Endothelial cell (in vitro differentiated cells): ENCODE results near the gene PLIN5. TPM values are rescaled to one million over a fixed set of nuclear protein-coding genes. Genes with fewer than 3 reads are reported as not detected.

ENCODE experiments used
- DNase-seq: peaks from one replicate; pipeline ENCODE4 v3.0.0; 2021; ENCODE audit warnings: low spot score
- H3K27ac Mint-ChIP-seq: one replicate; pipeline ENCODE4 v1.8.0; 2021; ENCODE audit warnings: mixed read lengths, inconsistent platforms; ENCODE audit not compliant: unreplicated experiment
- H3K27me3 Mint-ChIP-seq: one replicate; pipeline ENCODE4 v1.8.0; 2021; ENCODE audit warnings: mild to moderate bottlenecking, moderate library complexity, mixed read lengths, inconsistent platforms; ENCODE audit not compliant: unreplicated experiment
- H3K36me3 Mint-ChIP-seq: one replicate; pipeline ENCODE4 v1.8.0; 2021; ENCODE audit warnings: mild to moderate bottlenecking, low read depth, mixed read lengths, inconsistent platforms; ENCODE audit not compliant: unreplicated experiment
- H3K4me1 Mint-ChIP-seq: one replicate; pipeline ENCODE4 v1.8.0; 2021; ENCODE audit warnings: mild to moderate bottlenecking, mixed read lengths, inconsistent platforms; ENCODE audit not compliant: unreplicated experiment
- H3K4me3 Mint-ChIP-seq: one replicate; pipeline ENCODE4 v1.8.0; 2021; ENCODE audit warnings: mild to moderate bottlenecking, mixed read lengths, inconsistent platforms; ENCODE audit not compliant: unreplicated experiment
- H3K9me3 Mint-ChIP-seq: one replicate; pipeline ENCODE4 v1.8.0; 2021; ENCODE audit warnings: mixed read lengths, inconsistent platforms; ENCODE audit not compliant: unreplicated experiment
- total RNA-seq: library from RNA; stranded (reverse); fragmentation: NEBNext Ultra II Directional; extraction: Animal tissue kit (Norgen Biotek cat#: 25700); gene quantifications from one replicate; pipeline ENCODE4 v1.2.1, GENCODE V29; 2021; ENCODE audit not compliant: unreplicated experiment
- TF ChIP-seq, protein P1 (sequence below): fragments of 200-600 bp; sonication (generic); IDR thresholded peaks from one replicate; pipeline ENCODE4 v1.5.0; 2021; ENCODE audit warnings: antibody characterized with exemption; ENCODE audit not compliant: unreplicated experiment

PLIN5 gene
- total RNA-seq, 1 donor from 2014 or later, result 0.64 TPM

DNA sequence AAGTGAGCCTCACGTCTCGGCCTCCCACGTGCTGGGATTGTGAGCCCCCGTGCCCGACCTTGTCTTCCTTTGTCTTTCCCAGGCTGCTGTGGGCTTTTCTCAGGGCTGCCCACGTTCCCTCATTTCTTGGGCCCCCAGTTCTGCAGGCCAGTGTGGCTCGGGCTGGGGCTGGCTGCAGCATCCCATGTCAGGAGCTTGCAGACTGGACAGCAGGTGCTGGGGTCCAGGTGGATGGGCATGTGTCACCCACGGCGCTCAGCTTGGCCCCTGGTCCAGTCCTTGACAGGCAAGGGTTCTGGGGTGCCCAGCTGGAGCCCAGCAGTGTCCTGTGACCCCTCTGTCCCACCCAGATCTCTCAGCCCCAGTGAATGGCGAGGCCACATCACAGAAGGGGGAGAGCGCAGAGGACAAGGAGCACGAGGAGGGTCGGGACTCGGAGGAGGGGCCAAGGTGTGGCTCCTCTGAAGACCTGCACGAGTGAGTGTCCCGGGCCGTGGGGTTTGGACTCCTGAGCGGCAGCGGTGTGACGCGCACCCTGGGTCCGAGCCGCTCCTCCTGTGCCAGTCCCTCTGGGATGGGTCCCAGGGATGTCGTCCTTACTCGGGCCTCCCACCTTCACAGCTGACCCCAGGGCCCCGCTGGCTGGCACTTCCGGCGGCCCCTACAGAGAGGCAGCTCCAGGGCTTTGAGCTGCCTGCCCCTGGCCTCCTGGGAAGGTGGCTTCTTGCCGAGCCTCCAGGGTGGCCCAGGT, 34.0 kb downstream of the PLIN5 start:
- Mint-ChIP-seq H3K4me1 (no peaks in the 10 kb centered on the region), H3K27me3 (peaks cover 12% of the 10 kb centered on the region), H3K27ac (no peak overlapping the region), H3K4me3 (no peak overlapping the region), H3K9me3 (no peaks in the 10 kb centered on the region), H3K36me3 (peaks cover 14% of the 10 kb centered on the region)
- TF ChIP-seq, protein P1, sequence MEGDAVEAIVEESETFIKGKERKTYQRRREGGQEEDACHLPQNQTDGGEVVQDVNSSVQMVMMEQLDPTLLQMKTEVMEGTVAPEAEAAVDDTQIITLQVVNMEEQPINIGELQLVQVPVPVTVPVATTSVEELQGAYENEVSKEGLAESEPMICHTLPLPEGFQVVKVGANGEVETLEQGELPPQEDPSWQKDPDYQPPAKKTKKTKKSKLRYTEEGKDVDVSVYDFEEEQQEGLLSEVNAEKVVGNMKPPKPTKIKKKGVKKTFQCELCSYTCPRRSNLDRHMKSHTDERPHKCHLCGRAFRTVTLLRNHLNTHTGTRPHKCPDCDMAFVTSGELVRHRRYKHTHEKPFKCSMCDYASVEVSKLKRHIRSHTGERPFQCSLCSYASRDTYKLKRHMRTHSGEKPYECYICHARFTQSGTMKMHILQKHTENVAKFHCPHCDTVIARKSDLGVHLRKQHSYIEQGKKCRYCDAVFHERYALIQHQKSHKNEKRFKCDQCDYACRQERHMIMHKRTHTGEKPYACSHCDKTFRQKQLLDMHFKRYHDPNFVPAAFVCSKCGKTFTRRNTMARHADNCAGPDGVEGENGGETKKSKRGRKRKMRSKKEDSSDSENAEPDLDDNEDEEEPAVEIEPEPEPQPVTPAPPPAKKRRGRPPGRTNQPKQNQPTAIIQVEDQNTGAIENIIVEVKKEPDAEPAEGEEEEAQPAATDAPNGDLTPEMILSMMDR, result no peak
- no peak for DNase-seq

- H3K4me1 Mint-ChIP-seq, result no peaks in the 10 kb centered on the region
- DNase-seq, result no peak
- no peak overlapping the region for H3K4me3 Mint-ChIP-seq
- H3K27ac Mint-ChIP-seq, result no peak overlapping the region
- H3K27me3 Mint-ChIP-seq, result peaks cover 10% of the 10 kb centered on the region
- TF ChIP-seq, protein P1, result no peak
- peaks cover 8% of the 10 kb centered on the region for H3K36me3 Mint-ChIP-seq
- H3K9me3 Mint-ChIP-seq, result no peaks in the 10 kb centered on the region
These were observed 35.2 kb downstream of the PLIN5 start for GRCh38 chr19:4499855-4500254.

DNA sequence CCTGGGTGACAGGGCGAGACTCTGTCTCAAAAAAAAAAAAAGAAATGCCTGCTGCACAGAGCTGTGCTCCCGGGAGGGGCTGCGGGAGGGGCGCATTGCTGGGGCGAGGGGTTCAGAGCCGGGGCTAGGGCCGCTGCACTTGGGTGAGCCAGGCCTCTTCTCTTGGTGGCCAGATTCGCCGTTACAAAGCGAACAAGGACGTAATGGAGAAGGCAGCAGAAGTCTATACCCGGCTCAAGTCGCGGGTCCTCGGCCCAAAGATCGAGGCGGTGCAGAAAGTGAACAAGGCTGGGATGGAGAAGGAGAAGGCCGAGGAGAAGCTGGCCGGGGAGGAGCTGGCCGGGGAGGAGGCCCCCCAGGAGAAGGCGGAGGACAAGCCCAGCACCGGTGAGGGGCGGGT, 35.7 kb downstream of the PLIN5 start:
- H3K27ac Mint-ChIP-seq, result no peak overlapping the region
- H3K4me1 Mint-ChIP-seq, result no peaks in the 10 kb centered on the region
- peaks cover 11% of the 10 kb centered on the region for H3K36me3 Mint-ChIP-seq

DNA sequence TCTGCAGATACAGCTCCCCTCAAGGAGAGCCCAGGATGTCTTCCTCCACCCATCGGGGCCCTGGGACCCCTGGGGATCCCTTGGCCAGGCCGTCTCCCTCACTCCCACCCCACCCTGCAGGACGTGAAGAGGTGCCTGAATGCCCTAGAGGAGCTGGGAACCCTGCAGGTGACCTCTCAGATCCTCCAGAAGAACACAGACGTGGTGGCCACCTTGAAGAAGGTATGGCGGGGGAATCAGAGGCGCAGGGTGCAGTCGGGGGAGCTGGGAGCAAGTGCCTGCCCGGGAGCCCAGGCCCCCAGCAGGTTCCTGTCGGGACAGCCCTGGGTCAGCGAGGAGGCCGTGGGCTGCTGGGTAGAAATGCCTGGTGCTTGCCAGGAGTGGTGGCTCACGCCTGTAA, 36.3 kb downstream of the PLIN5 start:
- peaks cover 10% of the 10 kb centered on the region for H3K27me3 Mint-ChIP-seq
- peaks cover 11% of the 10 kb centered on the region for H3K36me3 Mint-ChIP-seq
- no peak overlapping the region for H3K27ac Mint-ChIP-seq
- no peaks in the 10 kb centered on the region for H3K4me1 Mint-ChIP-seq
- TF ChIP-seq, protein P1, result no peak
- no peaks in the 10 kb centered on the region for H3K9me3 Mint-ChIP-seq
- no peak for DNase-seq
- no peak overlapping the region for H3K4me3 Mint-ChIP-seq

More for the DNA sequence above, 35.7 kb downstream of the PLIN5 start:
- Mint-ChIP-seq H3K9me3 (no peaks in the 10 kb centered on the region), H3K27me3 (peaks cover 10% of the 10 kb centered on the region), H3K4me3 (no peak overlapping the region)
- TF ChIP-seq, protein P1, result no peak
- no peak for DNase-seq

- TF ChIP-seq, protein P1, result no peak
- H3K4me3 Mint-ChIP-seq, result no peak overlapping the region
- peaks cover 11% of the 10 kb centered on the region for H3K36me3 Mint-ChIP-seq
- peaks cover 10% of the 10 kb centered on the region for H3K27me3 Mint-ChIP-seq
- H3K4me1 Mint-ChIP-seq, result no peaks in the 10 kb centered on the region
- no peaks in the 10 kb centered on the region for H3K9me3 Mint-ChIP-seq
- DNase-seq, result no peak
- H3K27ac Mint-ChIP-seq, result no peak overlapping the region
These were observed 37.1 kb downstream of the PLIN5 start for GRCh38 chr19:4497770-4498389.
